Colonic mucosa (tissue), 4 donors: ENCODE measurements around the gene MFNG. TPM values are rescaled to one million over a fixed set of nuclear protein-coding genes. Genes with fewer than 3 reads are reported as not detected.

ENCODE experiments used
- DNase-seq: peaks from one replicate; pipeline ENCODE4 v3.0.0-alpha.2; 2020
- H3K27ac ChIP-seq: fragments of 200-600 bp; one replicate; pipeline ENCODE4 v1.8.0; 2021
- H3K27me3 ChIP-seq: fragments of 200-600 bp; one replicate; pipeline ENCODE4 v1.8.0; 2021
- H3K36me3 ChIP-seq: fragments of 200-600 bp; one replicate; pipeline ENCODE4 v1.8.0; 2021
- H3K4me1 ChIP-seq: fragments of 200-600 bp; one replicate; pipeline ENCODE4 v1.8.0; 2021; ENCODE audit warnings: mild to moderate bottlenecking
- H3K4me3 ChIP-seq: fragments of 200-600 bp; one replicate; pipeline ENCODE4 v1.8.0; 2021
- H3K9ac ChIP-seq, 2 donors: one replicate each; pipeline ENCODE4 v1.7.0; 2013; ENCODE audit warnings: control low read depth in 2 of 2, low read depth in 2 of 2, low read length in 2 of 2
- H3K9me3 ChIP-seq: fragments of 200-600 bp; one replicate; pipeline ENCODE4 v1.8.0; 2021
- intact Hi-C: fragments of 100-400 bp; cut with DNase I; formaldehyde crosslinking; loops from one replicate; pipeline ENCODE4 v1.14.1; 2022
- total RNA-seq, 2 donors: library from RNA; stranded (reverse); fragmentation: NEBNext Ultra II Directional in 1 of 2; extraction: Animal tissue kit (Norgen Biotek cat#: 25700) in 1 of 2; gene quantifications; one replicate each; pipeline ENCODE4 v1.2.1, GENCODE V29; 2021
- TF ChIP-seq, protein P1 (sequence below): fragments of 200-600 bp; IDR thresholded peaks from one replicate; pipeline ENCODE4 v1.8.0; 2022; ENCODE audit warnings: antibody characterized with exemption, mild to moderate bottlenecking
- donor health status: healthy.
- donor health status: DM: no; HTN: no; CAD: no.
- donor health status: DM: no; HTN: no; CAD: no.

The MFNG gene
- total RNA-seq, 2 donors from 2014 or later = 6.5 to 10.7 TPM

DNA sequence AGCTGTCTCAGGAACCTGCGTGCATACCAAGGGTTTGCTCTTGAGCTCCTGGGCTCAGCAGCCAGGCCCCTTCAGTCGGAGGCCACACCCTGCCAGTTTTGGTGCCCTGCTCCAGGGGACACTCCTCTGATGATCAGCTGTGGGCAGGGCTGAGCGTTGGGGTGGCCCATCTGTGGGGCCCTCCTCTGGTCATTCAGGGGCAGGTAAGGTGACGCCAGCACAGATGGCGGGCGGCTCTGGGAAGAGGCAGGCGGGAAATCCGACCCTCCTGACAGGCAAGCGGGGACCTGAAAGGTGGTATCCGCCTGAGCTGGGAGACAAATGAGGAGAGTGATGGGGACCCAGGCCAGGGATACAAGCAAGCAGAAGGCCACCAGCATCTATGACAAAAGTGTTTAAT, 3.8 kb upstream of the MFNG start:
- Histone ChIP-seq H3K4me3 (no peak overlapping the region), H3K4me1 (peaks cover 7% of the 10 kb centered on the region), H3K9me3 (no peaks in the 10 kb centered on the region), H3K9ac (no peak overlapping the region), H3K27me3 (no peaks in the 10 kb centered on the region), H3K27ac (no peak overlapping the region), H3K36me3 (no peaks in the 10 kb centered on the region)
- TF ChIP-seq, protein P1, sequence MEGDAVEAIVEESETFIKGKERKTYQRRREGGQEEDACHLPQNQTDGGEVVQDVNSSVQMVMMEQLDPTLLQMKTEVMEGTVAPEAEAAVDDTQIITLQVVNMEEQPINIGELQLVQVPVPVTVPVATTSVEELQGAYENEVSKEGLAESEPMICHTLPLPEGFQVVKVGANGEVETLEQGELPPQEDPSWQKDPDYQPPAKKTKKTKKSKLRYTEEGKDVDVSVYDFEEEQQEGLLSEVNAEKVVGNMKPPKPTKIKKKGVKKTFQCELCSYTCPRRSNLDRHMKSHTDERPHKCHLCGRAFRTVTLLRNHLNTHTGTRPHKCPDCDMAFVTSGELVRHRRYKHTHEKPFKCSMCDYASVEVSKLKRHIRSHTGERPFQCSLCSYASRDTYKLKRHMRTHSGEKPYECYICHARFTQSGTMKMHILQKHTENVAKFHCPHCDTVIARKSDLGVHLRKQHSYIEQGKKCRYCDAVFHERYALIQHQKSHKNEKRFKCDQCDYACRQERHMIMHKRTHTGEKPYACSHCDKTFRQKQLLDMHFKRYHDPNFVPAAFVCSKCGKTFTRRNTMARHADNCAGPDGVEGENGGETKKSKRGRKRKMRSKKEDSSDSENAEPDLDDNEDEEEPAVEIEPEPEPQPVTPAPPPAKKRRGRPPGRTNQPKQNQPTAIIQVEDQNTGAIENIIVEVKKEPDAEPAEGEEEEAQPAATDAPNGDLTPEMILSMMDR = no peak
- DNase-seq = no peak
- intact Hi-C loops = no loop called here

DNA sequence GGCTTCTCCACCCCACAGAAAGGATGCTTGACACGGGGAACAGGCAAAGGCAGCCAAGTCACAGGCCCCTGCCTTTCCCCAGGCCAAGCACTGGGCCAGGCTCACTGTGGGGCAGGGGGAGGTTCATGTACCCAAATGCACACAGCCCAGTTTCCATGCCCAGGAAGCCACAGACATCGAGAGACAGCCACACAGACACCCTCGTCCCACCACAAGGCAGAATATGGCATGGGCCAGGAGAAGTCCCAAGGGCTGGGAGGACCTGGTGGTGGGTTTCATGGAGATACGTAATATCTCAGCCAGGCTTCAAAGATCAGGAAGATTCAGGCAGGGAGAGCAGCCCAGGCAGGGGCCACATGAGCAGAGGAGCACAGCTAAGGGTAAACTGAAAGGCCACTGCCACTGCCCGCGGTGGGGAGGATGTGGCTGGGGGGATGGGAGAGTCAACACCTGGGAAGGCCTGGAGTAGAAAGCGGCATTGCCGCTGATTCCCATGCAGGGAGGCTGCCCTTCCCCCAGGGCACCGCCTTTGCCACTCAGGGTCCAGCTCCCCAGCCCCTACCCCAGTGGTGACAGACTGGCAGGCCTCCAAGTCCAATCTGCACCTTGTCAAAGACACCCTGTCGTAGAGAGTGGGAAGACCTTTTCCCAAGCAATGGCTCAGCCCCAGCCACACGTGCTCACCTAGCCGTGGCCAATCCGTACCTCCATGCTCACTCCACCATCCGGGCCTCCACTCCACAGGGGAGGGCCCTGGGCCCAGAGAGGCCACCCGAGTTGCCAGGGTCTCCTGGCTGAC, 2.4 kb upstream of the MFNG start:
- DNase-seq = no peak
- intact Hi-C loops = no loop called here
- no peaks in the 10 kb centered on the region for H3K27me3 ChIP-seq
- H3K36me3 ChIP-seq = no peaks in the 10 kb centered on the region
- TF ChIP-seq, protein P1 = no peak
- H3K9me3 ChIP-seq = no peaks in the 10 kb centered on the region
- H3K27ac ChIP-seq = no peak overlapping the region
- H3K9ac ChIP-seq = no peak overlapping the region
- peaks cover 7% of the 10 kb centered on the region for H3K4me1 ChIP-seq
- H3K4me3 ChIP-seq = no peak overlapping the region

GRCh38 chr22:37487571-37487970, 1.4 kb upstream of the MFNG start:
- intact Hi-C loops = no loop called here
- Histone ChIP-seq H3K9ac (no peak overlapping the region), H3K27ac (no peak overlapping the region), H3K9me3 (no peaks in the 10 kb centered on the region), H3K4me3 (no peak overlapping the region), H3K36me3 (no peaks in the 10 kb centered on the region), H3K27me3 (no peaks in the 10 kb centered on the region), H3K4me1 (peaks cover 7% of the 10 kb centered on the region)
- TF ChIP-seq, protein P1 = no peak
- no peak for DNase-seq

- no peak for DNase-seq
- Histone ChIP-seq H3K27ac (peak overlapping the region; percentile 71), H3K36me3 (no peaks in the 10 kb centered on the region), H3K4me3 (no peak overlapping the region), H3K4me1 (peaks cover 7% of the 10 kb centered on the region), H3K27me3 (no peaks in the 10 kb centered on the region), H3K9ac (no peak overlapping the region), H3K9me3 (no peaks in the 10 kb centered on the region)
- TF ChIP-seq, protein P1 = no peak
- intact Hi-C loops = no loop called here
Observed at GRCh38 chr22:37487129-37487528, 945 bp upstream of the MFNG start.

GRCh38 chr22:37485395-37486223, 575 bp downstream of the MFNG start:
- H3K4me1 ChIP-seq = peaks cover 7% of the 10 kb centered on the region
- TF ChIP-seq, protein P1 = no peak
- no peaks in the 10 kb centered on the region for H3K9me3 ChIP-seq
- H3K27ac ChIP-seq = peak overlapping the region; percentile 71
- intact Hi-C loops = no loop called here
- H3K27me3 ChIP-seq = no peaks in the 10 kb centered on the region
- peak overlapping the region; percentile 41 for H3K4me3 ChIP-seq
- DNase-seq = no peak
- H3K9ac ChIP-seq = peak overlapping the region; percentile 71 to 83
- no peaks in the 10 kb centered on the region for H3K36me3 ChIP-seq
